GM12892 (cell line): ENCODE measurements around the gene TMEM270.

Experiments used
- DNase-seq: peaks from one replicate; pipeline ENCODE4 v3.0.0; 2011; ENCODE audit not compliant: insufficient read length
- FAIRE-seq: peaks from 2 replicates; lab custom pipeline; 2011; peaks lifted over from hg19 to GRCh38; lab: Jason Lieb, UNC
- POLR2A ChIP-seq: IDR thresholded peaks from 2 replicates; pipeline ENCODE4 v1.6.1; 2011; ENCODE audit warnings: low read depth, low read length, control low read depth
- POLR2AphosphoS5 ChIP-seq: IDR thresholded peaks from 2 replicates; pipeline ENCODE4 v1.6.1; 2011; ENCODE audit warnings: low read depth, low read length, control low read depth
- TAF1 ChIP-seq: IDR thresholded peaks from 2 replicates; pipeline ENCODE4 v1.6.1; 2011; ENCODE audit warnings: low read depth, mild to moderate bottlenecking, control low read depth, low read length, borderline replicate concordance

The TMEM270 gene

GRCh38 chr7:73885433-73885974 is 24.5 kb downstream of the TMEM270 start:
- FAIRE-seq (no peak), DNase-seq (no peak)
- TF ChIP-seq POLR2A (no peak), TAF1 (no peak), POLR2AphosphoS5 (no peak)

- TF ChIP-seq TAF1 = no peak
- TF ChIP-seq POLR2AphosphoS5 = no peak
- TF ChIP-seq POLR2A = no peak
- FAIRE-seq = no peak
- DNase-seq = no peak
These were observed 25.2 kb downstream of the TMEM270 start for GRCh38 chr7:73885975-73886798.

- TF ChIP-seq TAF1 = no peak
- TF ChIP-seq POLR2AphosphoS5 = no peak
- TF ChIP-seq POLR2A = no peak
These were observed 26.8 kb downstream of the TMEM270 start for GRCh38 chr7:73887762-73888161.

GRCh38 chr7:73888959-73889358 is 28.0 kb downstream of the TMEM270 start:
- no peak for DNase-seq
- no peak for FAIRE-seq
- TF ChIP-seq TAF1 (no peak), POLR2A (no peak), POLR2AphosphoS5 (no peak)

More at GRCh38 chr7:73887762-73888161, 26.8 kb downstream of the TMEM270 start:
- DNase-seq (no peak), FAIRE-seq (no peak)

- TF ChIP-seq POLR2AphosphoS5 (no peak), TAF1 (no peak), POLR2A (no peak)
- DNase-seq (no peak), FAIRE-seq (no peak)
These were observed 29.7 kb downstream of the TMEM270 start for GRCh38 chr7:73890555-73891147.

GRCh38 chr7:73891178-73891885 is 30.4 kb downstream of the TMEM270 start:
- FAIRE-seq (no peak), DNase-seq (no peak)
- TF ChIP-seq POLR2AphosphoS5 (no peak), POLR2A (no peak), TAF1 (no peak)

GRCh38 chr7:73892003-73892999 is 31.3 kb downstream of the TMEM270 start:
- no peak for TF ChIP-seq TAF1
- DNase-seq (no peak), FAIRE-seq (no peak)

- no peak for FAIRE-seq
- DNase-seq = no peak
- TF ChIP-seq TAF1 (no peak), POLR2AphosphoS5 (no peak), POLR2A (no peak)
These were observed 32.6 kb downstream of the TMEM270 start for GRCh38 chr7:73893342-73894101.

- TF ChIP-seq TAF1 (no peak), POLR2AphosphoS5 (no peak), POLR2A (no peak)
- DNase-seq = no peak
- FAIRE-seq = no peak
These were observed 33.2 kb downstream of the TMEM270 start for GRCh38 chr7:73894166-73894565.
